Neural cell (in vitro differentiated cells): ENCODE measurements around the gene FBXO42. TPM values are rescaled to one million over a fixed set of nuclear protein-coding genes. Genes with fewer than 3 reads are reported as not detected.

Experiments used
- H2AFZ ChIP-seq: fragments of 200-600, 300-800 bp; sonication (generic), shearing (Covaris generic); 2 replicates; pipeline ENCODE4 v1.6.0; 2014; ENCODE audit warnings: low read depth, mild to moderate bottlenecking, antibody characterized with exemption, low read length, moderate library complexity
- H3F3A ChIP-seq: fragments of 200-600 bp; shearing (Covaris generic); 2 replicates; pipeline ENCODE4 v1.6.1; 2016; ENCODE audit warnings: mild to moderate bottlenecking, moderate library complexity, mixed read lengths, antibody characterized with exemption, low read length; ENCODE audit not compliant: insufficient read depth, poor library complexity, severe bottlenecking
- H3K27ac ChIP-seq: fragments of 200-600, 300-800 bp; sonication (generic), shearing (Covaris generic); 2 replicates; pipeline ENCODE4 v1.5.1; 2014; ENCODE audit warnings: mild to moderate bottlenecking, low read length, moderate library complexity
- H3K27me3 ChIP-seq: fragments of 300-800, 200-600 bp; sonication (generic), shearing (Covaris generic); 2 replicates; pipeline ENCODE4 v1.6.0; 2014; ENCODE audit warnings: mild to moderate bottlenecking, low read depth, low read length, moderate library complexity; ENCODE audit not compliant: insufficient read depth
- H3K36me3 ChIP-seq: fragments of 300-800, 200-600 bp; sonication (generic), shearing (Covaris generic); 2 replicates; pipeline ENCODE4 v1.5.1; 2014; ENCODE audit warnings: mild to moderate bottlenecking, antibody characterized with exemption, low read length, moderate library complexity; ENCODE audit not compliant: insufficient read depth
- H3K4me2 ChIP-seq: fragments of 300-800, 200-600 bp; sonication (generic), shearing (Covaris generic); 2 replicates; pipeline ENCODE4 v1.6.0; 2014; ENCODE audit warnings: mild to moderate bottlenecking, low read length
- H3K4me3 ChIP-seq: fragments of 300-800, 200-600 bp; sonication (generic), shearing (Covaris generic); 2 replicates; pipeline ENCODE4 v1.5.1; 2014; ENCODE audit warnings: mild to moderate bottlenecking, low read length, moderate library complexity
- H3K79me2 ChIP-seq: fragments of 200-600 bp; shearing (Covaris generic); replicated peaks from 2 replicates; pipeline ENCODE4 v1.6.0; 2014; ENCODE audit warnings: mild to moderate bottlenecking, low read length, moderate library complexity; ENCODE audit not compliant: insufficient read depth
- H3K9ac ChIP-seq: fragments of 300-800, 200-600 bp; sonication (generic), shearing (Covaris generic); 2 replicates; pipeline ENCODE4 v1.6.1; 2016; ENCODE audit warnings: mild to moderate bottlenecking, low read length, mixed read lengths
- H3K9me2 ChIP-seq: fragments of 200-600 bp; shearing (Covaris generic); 2 replicates; pipeline ENCODE4 v1.6.1; 2016; ENCODE audit warnings: mild to moderate bottlenecking, low read length, mixed read lengths; ENCODE audit not compliant: insufficient read depth
- H3K9me3 ChIP-seq: fragments of 200-600, 300-800 bp; sonication (generic), shearing (Covaris generic); 2 replicates; pipeline ENCODE4 v1.6.1; 2016; ENCODE audit warnings: mild to moderate bottlenecking, mixed run types, low read length, moderate library complexity, mixed read lengths
- H4K20me1 ChIP-seq: fragments of 200-600 bp; shearing (Covaris generic); 2 replicates; pipeline ENCODE4 v1.6.1; 2016; ENCODE audit warnings: mild to moderate bottlenecking, mixed run types; ENCODE audit not compliant: insufficient read depth
- CTCF ChIP-seq: fragments of 450-650 bp; IDR thresholded peaks from 2 replicates; pipeline ENCODE4 v1.5.1; 2014; ENCODE audit warnings: antibody characterized with exemption, mild to moderate bottlenecking, moderate library complexity; ENCODE audit not compliant: poor library complexity, severe bottlenecking
- EP300 ChIP-seq: fragments of 450-650 bp; conservative IDR thresholded peaks from 2 replicates; pipeline ENCODE4 v1.6.1; 2014; ENCODE audit warnings: antibody characterized with exemption, mild to moderate bottlenecking, moderate library complexity; ENCODE audit not compliant: poor library complexity, severe bottlenecking
- EZH2 ChIP-seq: fragments of 200-600, 300-800 bp; shearing (Covaris generic), sonication (generic); IDR thresholded peaks from 2 replicates; pipeline ENCODE4 v1.6.1; 2014; ENCODE audit warnings: antibody characterized with exemption, low read length, borderline replicate concordance, mild to moderate bottlenecking; ENCODE audit not compliant: insufficient read depth, poor library complexity, severe bottlenecking
- MXI1 ChIP-seq: fragments of 450-650 bp; conservative IDR thresholded peaks from 2 replicates; pipeline ENCODE4 v1.6.1; 2014; ENCODE audit warnings: antibody characterized with exemption, mild to moderate bottlenecking; ENCODE audit not compliant: poor library complexity, severe bottlenecking
- POLR2AphosphoS5 ChIP-seq: IDR thresholded peaks from 2 replicates; pipeline ENCODE4 v1.6.1; 2012
- RAD21 ChIP-seq: fragments of 450-650 bp; conservative IDR thresholded peaks from 2 replicates; pipeline ENCODE4 v1.6.1; 2014; ENCODE audit warnings: antibody characterized with exemption, mild to moderate bottlenecking, moderate library complexity
- REST ChIP-seq: IDR thresholded peaks from 2 replicates; pipeline ENCODE4 v1.6.1; 2012; ENCODE audit warnings: borderline replicate concordance
- SMC3 ChIP-seq: fragments of 450-650 bp; conservative IDR thresholded peaks from 2 replicates; pipeline ENCODE4 v1.6.1; 2014; ENCODE audit warnings: antibody characterized with exemption, mild to moderate bottlenecking, moderate library complexity; ENCODE audit not compliant: poor library complexity
- TAF1 ChIP-seq: IDR thresholded peaks from 2 replicates; pipeline ENCODE4 v1.6.1; 2012; ENCODE audit warnings: low read depth
- polyA plus RNA-seq: library from polyadenylated mRNA; depleted of rRNA; stranded (reverse); fragments of >200 nt; gene quantifications from 2 replicates; pipeline ENCODE4 v1.2.3, GENCODE V29; 2014

The FBXO42 gene
- polyA plus RNA-seq, 1 donor from 2014 or later: 30.1 TPM

- Histone ChIP-seq H3K27ac (no peak overlapping the region), H3K79me2 (peaks cover 64% of the 10 kb centered on the region), H3K9ac (no peak overlapping the region), H3K4me2 (no peak overlapping the region), H2AFZ (no peak overlapping the region), H3K27me3 (no peaks in the 10 kb centered on the region), H4K20me1 (peaks cover 3% of the 10 kb centered on the region), H3F3A (no peaks in the 10 kb centered on the region), H3K9me3 (no peaks in the 10 kb centered on the region), H3K36me3 (no peaks in the 10 kb centered on the region), H3K9me2 (no peaks in the 10 kb centered on the region), H3K4me3 (no peak overlapping the region)
- TF ChIP-seq EP300 (no peak), MXI1 (no peak), RAD21 (no peak), CTCF (no peak), TAF1 (no peak), REST (no peak), EZH2 (no peak), SMC3 (no peak), POLR2AphosphoS5 (no peak)
These were observed 17.5 kb upstream of the FBXO42 start for GRCh38 chr1:16369821-16370220.

- Histone ChIP-seq H3K27ac (peak overlapping the region; percentile 98), H3K4me2 (peak overlapping the region; percentile 99), H3K36me3 (no peaks in the 10 kb centered on the region), H3K9ac (peak overlapping the region; percentile 95), H4K20me1 (peaks cover 3% of the 10 kb centered on the region), H3K27me3 (no peaks in the 10 kb centered on the region), H2AFZ (peak overlapping the region; percentile 83), H3K9me3 (no peaks in the 10 kb centered on the region), H3K4me3 (peak overlapping the region; percentile 99), H3K79me2 (peaks cover 54% of the 10 kb centered on the region), H3K9me2 (no peaks in the 10 kb centered on the region), H3F3A (no peaks in the 10 kb centered on the region)
- TF ChIP-seq EP300 (no peak), SMC3 (no peak), EZH2 (no peak), REST (no peak), RAD21 (no peak), CTCF (no peak), MXI1 (no peak), POLR2AphosphoS5 (no peak), TAF1 (no peak)
These were observed 15.9 kb upstream of the FBXO42 start for GRCh38 chr1:16367968-16368890.
